Hepatocyte (in vitro differentiated cells): Measurements from ENCODE around the gene CATSPERE. TPM values are rescaled to one million over a fixed set of nuclear protein-coding genes. Genes with fewer than 3 reads are reported as not detected.

Experiments
- DNase-seq: peaks from one replicate; pipeline ENCODE4 v3.0.0-alpha.2; 2016; ENCODE audit warnings: low spot score
- H2AFZ ChIP-seq: fragments of 200-600 bp; sonication (generic); 2 replicates; pipeline ENCODE4 v1.6.0; 2016; ENCODE audit warnings: antibody characterized with exemption, mild to moderate bottlenecking
- H3K27ac ChIP-seq: fragments of 200-600 bp; sonication (generic); 2 replicates; pipeline ENCODE4 v1.5.1; 2016; ENCODE audit warnings: mild to moderate bottlenecking
- H3K27me3 ChIP-seq: fragments of 200-600 bp; sonication (generic); 2 replicates; pipeline ENCODE4 v1.6.1; 2016
- H3K36me3 ChIP-seq: fragments of 200-600 bp; sonication (generic); replicated peaks from 2 replicates; pipeline ENCODE4 v1.5.1; 2016; ENCODE audit warnings: low read depth; ENCODE audit not compliant: insufficient read depth
- H3K4me1 ChIP-seq: fragments of 200-600 bp; sonication (generic); 2 replicates; pipeline ENCODE4 v1.5.1; 2016; ENCODE audit warnings: mild to moderate bottlenecking, moderate library complexity; ENCODE audit not compliant: insufficient read depth
- H3K4me2 ChIP-seq: fragments of 200-600 bp; sonication (generic); 2 replicates; pipeline ENCODE4 v1.6.0; 2016
- H3K4me3 ChIP-seq: fragments of 200-600 bp; sonication (generic); 2 replicates; pipeline ENCODE4 v1.5.1; 2016; ENCODE audit warnings: mild to moderate bottlenecking
- H3K79me2 ChIP-seq: fragments of 200-600 bp; sonication (generic); 2 replicates; pipeline ENCODE4 v1.6.0; 2017; ENCODE audit warnings: mild to moderate bottlenecking
- H3K9me2 ChIP-seq: fragments of 200-600 bp; sonication (generic); replicated peaks from 2 replicates; pipeline ENCODE4 v1.6.0; 2017; ENCODE audit warnings: mild to moderate bottlenecking; ENCODE audit not compliant: insufficient read depth
- H3K9me3 ChIP-seq: fragments of 200-600 bp; sonication (generic); 2 replicates; pipeline ENCODE4 v1.5.1; 2016; ENCODE audit warnings: low read depth, mild to moderate bottlenecking
- H4K20me1 ChIP-seq: fragments of 200-600 bp; sonication (generic); 2 replicates; pipeline ENCODE4 v1.6.0; 2016; ENCODE audit warnings: mild to moderate bottlenecking; ENCODE audit not compliant: insufficient read depth, poor library complexity, severe bottlenecking
- CTCF ChIP-seq: fragments of 200-600 bp; sonication (generic); IDR thresholded peaks from 2 replicates; pipeline ENCODE4 v1.5.1; 2016; ENCODE audit warnings: antibody characterized with exemption, mild to moderate bottlenecking; ENCODE audit not compliant: poor library complexity
- EZH2 ChIP-seq: fragments of 200-600 bp; sonication (generic); IDR thresholded peaks from 2 replicates; pipeline ENCODE4 v1.6.1; 2016; ENCODE audit warnings: antibody characterized with exemption, mild to moderate bottlenecking, borderline replicate concordance
- EZH2phosphoT487 ChIP-seq: fragments of 200-600 bp; sonication (generic); IDR thresholded peaks from one replicate; pipeline ENCODE4 v1.6.1; 2018; ENCODE audit warnings: antibody characterized with exemption, mild to moderate bottlenecking, low read depth, moderate library complexity; ENCODE audit not compliant: unreplicated experiment, severe bottlenecking
- WGBS: methylation state at CpG from one replicate; pipeline ENCODE4 v1.1.6; 2016; ENCODE audit warnings: low lambda C conversion rate; ENCODE audit errors: missing lambda C conversion rate; 5-methylcytosine and 5-hydroxymethylcytosine counted together
- polyA plus RNA-seq: library from polyadenylated mRNA; unstranded; fragments of >200 nt; fragmentation: Nextera tagmentation; extraction: Ambion mirVana; gene quantifications from 2 replicates; pipeline ENCODE4 v1.2.1, GENCODE V29; 2016
- total RNA-seq: library from RNA; depleted of rRNA; stranded (reverse); fragments of >200 nt; gene quantifications from 2 replicates; pipeline ENCODE4 v1.2.3, GENCODE V29; 2014

Gene CATSPERE
- total and polyA plus RNA-seq, 2 experiments from 2014 or later, result 1.0 to 2.3 TPM

- H3K36me3 ChIP-seq, result no peaks in the 10 kb centered on the region
- H3K79me2 ChIP-seq, result peaks cover 55% of the 10 kb centered on the region
- no peak overlapping the region for H3K4me2 ChIP-seq
- TF ChIP-seq EZH2 (no peak), EZH2phosphoT487 (no peak), CTCF (no peak)
- no peaks in the 10 kb centered on the region for H3K9me3 ChIP-seq
- no peaks in the 10 kb centered on the region for H3K9me2 ChIP-seq
- no peak for DNase-seq
- H2AFZ ChIP-seq, result no peak overlapping the region
- WGBS, result 76% methylated on average over 8 of the region's 8 CpGs
- H3K27me3 ChIP-seq, result no peaks in the 10 kb centered on the region
- H3K27ac ChIP-seq, result no peak overlapping the region
- H3K4me1 ChIP-seq, result no peaks in the 10 kb centered on the region
- no peaks in the 10 kb centered on the region for H4K20me1 ChIP-seq
- no peak overlapping the region for H3K4me3 ChIP-seq
Measured at GRCh38 chr1:244439391-244440032, 21.6 kb upstream of the CATSPERE start.

GRCh38 chr1:244442850-244443249 lies 18.2 kb upstream of the CATSPERE start:
- Histone ChIP-seq H2AFZ (no peak overlapping the region), H3K4me1 (peaks cover 15% of the 10 kb centered on the region), H3K27me3 (no peaks in the 10 kb centered on the region), H3K27ac (no peak overlapping the region), H3K79me2 (peaks cover 84% of the 10 kb centered on the region), H3K9me2 (no peaks in the 10 kb centered on the region), H3K36me3 (no peaks in the 10 kb centered on the region), H3K4me2 (no peak overlapping the region), H3K9me3 (no peaks in the 10 kb centered on the region), H4K20me1 (peaks cover 7% of the 10 kb centered on the region), H3K4me3 (no peak overlapping the region)
- 90% methylated on average over 2 of the region's 2 CpGs for WGBS
- no peak for TF ChIP-seq EZH2phosphoT487
- TF ChIP-seq EZH2, result no peak
- TF ChIP-seq CTCF, result no peak
- DNase-seq, result no peak

GRCh38 chr1:244444854-244445253 lies 16.2 kb upstream of the CATSPERE start:
- TF ChIP-seq CTCF (no peak), EZH2phosphoT487 (no peak), EZH2 (no peak)
- Histone ChIP-seq H4K20me1 (peaks cover 7% of the 10 kb centered on the region), H3K27me3 (no peaks in the 10 kb centered on the region), H3K4me1 (peaks cover 25% of the 10 kb centered on the region), H2AFZ (no peak overlapping the region), H3K4me3 (no peak overlapping the region), H3K9me3 (no peaks in the 10 kb centered on the region), H3K4me2 (no peak overlapping the region), H3K9me2 (no peaks in the 10 kb centered on the region), H3K36me3 (no peaks in the 10 kb centered on the region), H3K27ac (peak overlapping the region; percentile 27), H3K79me2 (peaks cover 95% of the 10 kb centered on the region)
- DNase-seq, result no peak
- 82% methylated on average over 1 of the region's 1 CpG for WGBS
